IPS DF 6.9 (cell line): ENCODE measurements around the gene TEX53.

Source experiments
- DNase-seq: peaks from one replicate; pipeline ENCODE4 v3.0.0-alpha.2; 2013; ENCODE audit warnings: low read depth, low spot score
- H3K27ac ChIP-seq: one replicate; pipeline ENCODE4 v1.5.1; 2013; ENCODE audit warnings: low read length, control low read depth
- H3K27me3 ChIP-seq: 2 replicates; pipeline ENCODE4 v1.6.1; 2013; ENCODE audit warnings: mild to moderate bottlenecking, low read length; ENCODE audit not compliant: control insufficient read depth, insufficient read depth
- H3K36me3 ChIP-seq: 2 replicates; pipeline ENCODE4 v1.6.1; 2013; ENCODE audit warnings: low read length; ENCODE audit not compliant: control insufficient read depth, insufficient read depth
- H3K4me1 ChIP-seq: 2 replicates; pipeline ENCODE4 v1.6.1; 2013; ENCODE audit warnings: low read length; ENCODE audit not compliant: control insufficient read depth, insufficient read depth
- H3K4me3 ChIP-seq: 2 replicates; pipeline ENCODE4 v1.5.1; 2013; ENCODE audit warnings: mild to moderate bottlenecking, low read length
- H3K9me3 ChIP-seq: 2 replicates; pipeline ENCODE4 v1.6.1; 2013; ENCODE audit warnings: low read length, inconsistent platforms; ENCODE audit not compliant: control insufficient read depth, insufficient read depth
- WGBS: extraction: QIAGEN DNeasy Blood & Tissue Kit; methylation state at CpG from one replicate; pipeline ENCODE4 v1.1.7; 2013; ENCODE audit warnings: mixed read lengths, missing lambda C conversion rate; ENCODE audit not compliant: insufficient read length, insufficient coverage; 5-methylcytosine and 5-hydroxymethylcytosine counted together

TEX53 gene

GRCh38 chr9:114641967-114642366 is 15.6 kb downstream of the TEX53 start:
- WGBS, result no CpG with 5 or more reads among the region's 1 CpG
- no peak for DNase-seq
- H3K9me3 ChIP-seq, result no peaks in the 10 kb centered on the region
- H3K4me1 ChIP-seq, result no peaks in the 10 kb centered on the region
- no peak overlapping the region for H3K4me3 ChIP-seq
- no peaks in the 10 kb centered on the region for H3K27me3 ChIP-seq
- no peak overlapping the region for H3K27ac ChIP-seq
- H3K36me3 ChIP-seq, result no peaks in the 10 kb centered on the region

- Histone ChIP-seq H3K4me1 (no peaks in the 10 kb centered on the region), H3K4me3 (no peak overlapping the region), H3K9me3 (no peaks in the 10 kb centered on the region), H3K27ac (no peak overlapping the region), H3K36me3 (no peaks in the 10 kb centered on the region), H3K27me3 (no peaks in the 10 kb centered on the region)
- WGBS, result no CpG with 5 or more reads among the region's 8 CpGs
- no peak for DNase-seq
Measured at GRCh38 chr9:114638404-114638803, 19.2 kb downstream of the TEX53 start.

GRCh38 chr9:114634387-114634786 is 23.2 kb downstream of the TEX53 start:
- DNase-seq, result no peak
- Histone ChIP-seq H3K27ac (no peak overlapping the region), H3K9me3 (no peaks in the 10 kb centered on the region), H3K4me3 (no peak overlapping the region), H3K4me1 (no peaks in the 10 kb centered on the region), H3K27me3 (no peaks in the 10 kb centered on the region), H3K36me3 (no peaks in the 10 kb centered on the region)
- WGBS, result no CpG with 5 or more reads among the region's 6 CpGs

GRCh38 chr9:114633438-114634089 is 24.0 kb downstream of the TEX53 start:
- Histone ChIP-seq H3K36me3 (no peaks in the 10 kb centered on the region), H3K4me3 (no peak overlapping the region), H3K27ac (no peak overlapping the region), H3K9me3 (no peaks in the 10 kb centered on the region), H3K4me1 (no peaks in the 10 kb centered on the region), H3K27me3 (no peaks in the 10 kb centered on the region)
- DNase-seq, result no peak
- no CpG with 5 or more reads among the region's 11 CpGs for WGBS

- no peaks in the 10 kb centered on the region for H3K9me3 ChIP-seq
- H3K4me1 ChIP-seq, result no peaks in the 10 kb centered on the region
- H3K4me3 ChIP-seq, result no peak overlapping the region
- H3K27me3 ChIP-seq, result no peaks in the 10 kb centered on the region
- H3K36me3 ChIP-seq, result no peaks in the 10 kb centered on the region
- WGBS, result no CpG with 5 or more reads among the region's 2 CpGs
- H3K27ac ChIP-seq, result no peak overlapping the region
- no peak for DNase-seq
Measured at GRCh38 chr9:114631166-114631565, 26.4 kb downstream of the TEX53 start.

GRCh38 chr9:114629563-114630090 is 28.0 kb downstream of the TEX53 start:
- Histone ChIP-seq H3K4me1 (no peaks in the 10 kb centered on the region), H3K4me3 (no peak overlapping the region), H3K9me3 (no peaks in the 10 kb centered on the region), H3K36me3 (no peaks in the 10 kb centered on the region), H3K27me3 (no peaks in the 10 kb centered on the region), H3K27ac (no peak overlapping the region)
- DNase-seq, result no peak
- WGBS, result no CpG with 5 or more reads among the region's 7 CpGs

GRCh38 chr9:114627553-114627952 is 30.1 kb downstream of the TEX53 start:
- WGBS, result no CpG with 5 or more reads among the region's 1 CpG
- DNase-seq, result no peak
- H3K4me1 ChIP-seq, result no peaks in the 10 kb centered on the region
- H3K27me3 ChIP-seq, result no peaks in the 10 kb centered on the region
- H3K27ac ChIP-seq, result no peak overlapping the region
- H3K9me3 ChIP-seq, result no peaks in the 10 kb centered on the region
- H3K36me3 ChIP-seq, result no peaks in the 10 kb centered on the region
- H3K4me3 ChIP-seq, result no peak overlapping the region

- H3K4me3 ChIP-seq, result no peak overlapping the region
- DNase-seq, result no peak
- no peaks in the 10 kb centered on the region for H3K4me1 ChIP-seq
- H3K9me3 ChIP-seq, result no peaks in the 10 kb centered on the region
- no peaks in the 10 kb centered on the region for H3K36me3 ChIP-seq
- H3K27ac ChIP-seq, result no peak overlapping the region
- no CpG with 5 or more reads among the region's 4 CpGs for WGBS
- no peaks in the 10 kb centered on the region for H3K27me3 ChIP-seq
Measured at GRCh38 chr9:114626415-114627020, 31.1 kb downstream of the TEX53 start.

GRCh38 chr9:114624677-114625076 is 32.9 kb downstream of the TEX53 start:
- Histone ChIP-seq H3K27ac (no peak overlapping the region), H3K9me3 (no peaks in the 10 kb centered on the region), H3K4me1 (no peaks in the 10 kb centered on the region), H3K27me3 (no peaks in the 10 kb centered on the region), H3K4me3 (no peak overlapping the region), H3K36me3 (no peaks in the 10 kb centered on the region)
- WGBS, result no CpG with 5 or more reads among the region's 2 CpGs
- DNase-seq, result no peak

GRCh38 chr9:114621975-114622609 is 35.5 kb downstream of the TEX53 start:
- no CpG with 5 or more reads among the region's 2 CpGs for WGBS
- no peaks in the 10 kb centered on the region for H3K27me3 ChIP-seq
- no peaks in the 10 kb centered on the region for H3K4me1 ChIP-seq
- H3K27ac ChIP-seq, result no peak overlapping the region
- no peak overlapping the region for H3K4me3 ChIP-seq
- H3K36me3 ChIP-seq, result no peaks in the 10 kb centered on the region
- no peak for DNase-seq
- H3K9me3 ChIP-seq, result no peaks in the 10 kb centered on the region
